DMS153 treated with DMSO at 0.1 percent for 48 hours (cell line): ENCODE data around the gene TSC2.
"Not testable (repeated sequence)": the region's sequence is repeated elsewhere in the genome, so short reads cannot be mapped to it uniquely, and the experiment has no call there.

Experiments
- DNase-seq: peaks from one replicate; lab custom pipeline; 2025; ENCODE audit not compliant: unreplicated experiment; lab: John Stamatoyannopoulos, UW

Gene TSC2

DNA sequence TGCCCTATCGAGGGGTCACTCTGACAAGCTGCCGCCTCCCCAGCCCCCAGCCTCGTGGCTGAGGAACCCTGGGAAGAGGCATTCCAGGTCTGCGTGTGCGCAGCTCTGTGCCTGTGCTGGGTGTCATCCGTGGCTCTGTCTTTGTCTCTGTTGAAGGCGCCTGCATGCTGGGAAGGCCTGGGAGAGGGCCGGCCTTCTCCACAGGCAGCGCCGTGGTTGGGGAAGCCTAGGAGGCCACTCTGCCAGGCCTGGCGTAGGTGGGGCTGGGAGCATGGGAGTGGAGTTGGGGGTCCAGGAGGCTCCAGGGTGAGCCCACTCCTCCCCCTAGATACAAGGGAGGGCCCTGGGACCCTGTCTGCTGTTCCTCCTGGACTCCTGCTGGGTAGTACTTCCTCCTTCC, 17.7 kb upstream of the TSC2 start:
- DNase-seq: no peak

DNA sequence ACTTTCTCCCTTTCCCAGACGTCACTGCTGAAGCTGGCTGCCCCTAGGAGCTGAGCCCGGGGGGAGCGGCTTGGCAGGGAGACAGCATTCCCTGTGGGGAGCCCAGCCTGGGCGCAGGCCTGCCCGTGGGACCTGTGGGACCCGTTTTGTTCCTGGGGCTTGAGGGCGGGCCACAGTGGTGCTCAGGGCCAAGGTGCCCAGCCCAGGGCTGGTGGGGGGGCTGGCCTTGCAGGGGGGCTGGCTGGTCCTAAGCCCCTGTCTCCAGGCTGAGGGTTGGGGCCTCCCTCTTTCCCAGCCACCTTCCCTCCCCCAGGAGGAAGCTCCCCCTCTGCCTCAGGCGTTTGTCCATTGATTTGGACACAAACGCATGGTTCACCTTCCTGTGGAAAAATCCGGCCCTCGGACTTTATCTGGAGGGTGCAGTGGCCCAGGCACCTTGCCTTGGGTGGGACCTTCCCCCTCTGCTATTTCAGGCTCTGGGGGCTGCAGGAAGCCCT, 16.7 kb upstream of the TSC2 start:
- no peak for DNase-seq

DNA sequence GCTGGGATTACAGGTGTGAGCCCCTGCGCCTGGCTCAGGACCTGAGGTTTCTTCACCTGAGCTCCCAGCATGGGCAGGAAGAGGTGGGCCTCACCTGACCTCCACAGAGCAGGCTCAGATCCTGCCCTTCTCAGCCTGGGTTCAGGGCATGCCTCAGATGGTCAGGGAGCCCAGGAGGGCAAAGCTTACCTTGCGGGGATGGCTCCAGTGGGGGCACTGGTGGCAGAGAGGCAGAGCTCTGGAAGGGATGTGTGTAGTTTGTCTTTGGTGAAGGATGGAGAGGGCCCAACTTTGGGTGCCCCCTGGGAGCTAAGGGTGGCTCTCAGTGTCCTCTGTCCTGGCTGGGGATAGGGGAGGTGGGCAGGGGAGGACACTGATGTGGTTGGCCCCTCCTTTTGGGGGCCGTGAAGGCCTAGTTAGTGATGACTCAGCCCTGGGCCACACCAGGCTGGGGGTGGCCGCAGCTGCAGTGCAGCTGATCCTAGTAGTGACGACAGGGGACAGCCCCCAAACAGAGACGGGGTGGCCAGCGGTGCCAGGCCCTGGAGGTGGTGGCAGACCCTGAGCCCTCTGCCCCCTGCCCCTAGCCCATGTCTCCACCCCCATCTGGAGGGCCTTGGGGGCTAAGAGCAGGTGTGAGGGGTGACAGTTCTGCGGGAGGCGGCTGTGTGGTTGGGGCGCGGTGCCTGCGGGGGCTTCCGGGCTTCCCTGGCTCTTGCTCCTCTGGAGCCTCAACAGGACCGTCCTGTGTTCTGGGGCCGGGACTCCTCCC, 15.3 kb upstream of the TSC2 start:
- no peak for DNase-seq

DNA sequence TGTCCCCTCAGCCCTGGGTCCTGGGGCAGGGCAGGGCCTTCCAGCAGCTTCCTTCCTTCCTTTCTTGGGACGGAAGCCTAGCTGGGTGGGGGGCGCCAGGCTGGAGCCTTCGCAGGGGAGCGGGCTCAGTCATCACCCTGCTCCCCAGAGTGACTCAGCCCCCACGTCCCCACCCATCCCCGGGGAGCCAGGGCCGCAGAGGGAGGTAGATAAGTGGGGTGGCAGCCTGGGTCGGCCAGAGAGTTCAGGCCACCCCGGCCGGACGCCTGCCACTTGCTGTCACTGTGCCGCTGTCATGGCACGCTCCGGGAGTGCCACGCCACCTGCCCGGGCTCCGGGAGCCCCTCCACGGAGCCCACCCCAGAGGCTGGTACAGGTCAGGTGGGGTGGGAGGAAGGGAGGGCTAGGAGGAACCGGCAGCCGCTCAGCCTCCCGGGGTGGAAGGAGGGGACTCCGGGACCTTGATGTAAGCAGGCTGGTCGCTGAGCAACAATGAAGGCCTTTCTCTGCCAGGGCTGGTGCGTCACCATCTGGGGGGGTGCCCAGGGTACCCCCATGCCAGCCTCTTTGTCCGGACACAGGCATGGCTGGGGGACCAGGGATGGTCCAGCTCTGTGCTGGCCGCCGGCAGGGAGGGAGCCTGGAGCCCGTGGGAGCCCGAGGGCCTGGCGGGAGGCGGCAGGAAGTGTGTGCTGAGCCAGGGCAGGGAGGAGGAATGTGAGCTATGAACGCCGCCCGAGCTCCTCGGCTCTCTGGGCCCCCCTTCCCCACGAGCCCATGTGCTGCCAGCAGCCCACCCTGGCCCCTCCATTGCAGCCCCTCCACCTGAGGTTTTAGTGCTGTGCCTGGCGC, 14.5 kb upstream of the TSC2 start:
- DNase-seq: no peak

DNA sequence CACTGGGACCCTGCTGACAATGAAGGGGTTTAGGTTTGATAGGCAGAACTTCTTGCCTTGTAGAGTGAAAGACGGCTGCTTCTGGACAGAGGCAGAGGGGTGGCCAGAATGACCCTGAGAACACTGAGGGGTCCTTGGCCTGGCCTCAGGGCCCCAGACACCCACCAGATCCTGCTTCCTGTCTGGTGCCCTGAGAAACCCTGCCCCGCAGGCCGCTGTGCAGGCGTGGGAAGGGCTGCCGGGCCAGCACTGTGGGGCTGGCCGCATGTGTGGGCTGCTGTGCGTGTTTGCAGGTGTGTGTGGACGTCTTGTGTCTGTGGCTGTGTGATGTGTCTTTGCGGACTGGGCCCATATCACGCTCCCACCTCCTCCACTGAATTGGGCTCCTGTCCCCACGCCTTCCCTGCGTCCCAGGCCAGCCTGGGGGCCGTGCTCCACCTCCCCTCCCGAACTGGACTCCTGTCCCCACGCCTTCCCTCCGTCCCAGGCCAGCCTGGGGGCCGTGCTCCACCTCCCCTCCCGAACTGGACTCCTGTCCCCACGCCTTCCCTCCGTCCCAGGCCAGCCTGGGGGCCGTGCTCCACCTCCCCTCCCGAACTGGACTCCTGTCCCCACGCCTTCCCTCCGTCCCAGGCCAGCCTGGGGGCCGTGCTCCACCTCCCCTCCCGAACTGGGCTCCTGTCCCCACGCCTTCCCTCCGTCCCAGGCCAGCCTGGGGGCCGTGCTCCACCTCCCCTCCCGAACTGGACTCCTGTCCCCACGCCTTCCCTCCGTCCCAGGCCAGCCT, 13.7 kb upstream of the TSC2 start:
- not testable (repeated sequence) for DNase-seq

DNA sequence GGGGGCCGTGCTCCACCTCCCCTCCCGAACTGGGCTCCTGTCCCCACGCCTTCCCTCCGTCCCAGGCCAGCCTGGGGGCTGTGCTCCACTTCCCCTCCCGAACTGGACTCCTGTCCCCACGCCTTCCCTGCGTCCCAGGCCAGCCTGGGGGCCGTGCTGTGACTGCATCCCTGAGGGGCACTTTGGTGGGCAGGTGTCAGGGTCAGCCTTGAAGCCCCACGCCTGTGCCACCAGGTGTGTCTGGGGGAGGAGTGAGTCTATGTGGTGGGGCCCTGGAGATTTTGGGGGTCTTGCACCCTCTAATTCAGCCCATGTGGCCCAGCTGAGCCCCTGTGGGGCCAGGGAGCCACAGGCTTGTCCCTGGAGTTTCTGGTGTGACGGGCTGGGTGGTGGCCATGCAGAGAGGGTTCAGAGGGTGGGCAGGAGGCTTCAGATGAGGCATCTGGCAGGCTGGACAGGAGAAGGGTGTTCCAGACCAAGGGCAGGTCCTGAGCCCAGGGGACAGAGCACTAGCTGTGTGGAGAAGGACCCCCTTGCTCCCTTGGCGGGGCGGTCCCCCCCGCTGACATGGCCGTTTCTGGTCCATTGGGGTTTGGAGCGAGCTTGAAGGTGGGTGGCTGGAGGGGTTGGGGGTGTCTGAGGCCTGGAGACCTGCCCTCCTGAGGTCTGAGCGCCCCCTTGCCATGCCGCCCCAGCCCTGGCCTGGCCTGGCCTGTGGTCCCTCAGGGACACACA, 12.9 kb upstream of the TSC2 start:
- no peak for DNase-seq

DNA sequence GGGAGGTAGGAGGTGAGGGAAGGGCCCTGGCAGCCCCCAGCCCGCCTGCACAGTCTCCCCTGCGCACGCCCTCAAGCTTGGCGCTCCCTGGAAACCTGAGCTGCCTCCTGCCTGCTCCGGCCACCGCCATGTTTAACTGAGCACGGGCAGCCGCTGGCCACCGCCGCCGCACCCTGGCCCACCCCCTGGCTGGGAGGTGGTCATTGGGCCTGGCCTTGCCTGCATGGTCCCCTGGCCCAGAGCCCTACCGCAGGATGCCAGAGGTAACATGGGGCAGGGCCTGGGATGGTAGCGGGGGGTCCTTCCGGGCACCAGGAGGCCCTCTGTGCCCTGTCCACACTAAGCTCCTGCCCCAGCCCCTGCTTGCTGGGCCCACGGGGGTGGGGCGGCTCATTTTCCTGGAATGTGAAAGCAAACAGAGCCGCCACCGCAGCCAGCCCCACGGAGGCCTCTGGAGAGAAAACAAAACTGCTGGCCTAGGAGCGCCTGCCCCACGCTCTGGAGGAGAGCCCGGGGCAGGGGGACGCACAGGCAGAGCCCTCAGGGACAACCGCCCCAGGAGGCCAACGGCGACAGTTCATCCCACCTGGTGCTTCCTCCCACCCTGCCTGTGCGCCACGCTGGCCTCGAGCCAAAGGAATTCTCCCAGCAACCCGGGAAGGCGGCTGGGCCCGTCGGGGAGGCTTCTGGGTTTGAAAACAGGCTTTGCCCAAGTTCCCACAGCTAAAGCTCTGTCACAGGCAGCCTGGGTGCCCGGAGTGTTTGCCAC, 12.2 kb upstream of the TSC2 start:
- peak; percentile 62 for DNase-seq

DNA sequence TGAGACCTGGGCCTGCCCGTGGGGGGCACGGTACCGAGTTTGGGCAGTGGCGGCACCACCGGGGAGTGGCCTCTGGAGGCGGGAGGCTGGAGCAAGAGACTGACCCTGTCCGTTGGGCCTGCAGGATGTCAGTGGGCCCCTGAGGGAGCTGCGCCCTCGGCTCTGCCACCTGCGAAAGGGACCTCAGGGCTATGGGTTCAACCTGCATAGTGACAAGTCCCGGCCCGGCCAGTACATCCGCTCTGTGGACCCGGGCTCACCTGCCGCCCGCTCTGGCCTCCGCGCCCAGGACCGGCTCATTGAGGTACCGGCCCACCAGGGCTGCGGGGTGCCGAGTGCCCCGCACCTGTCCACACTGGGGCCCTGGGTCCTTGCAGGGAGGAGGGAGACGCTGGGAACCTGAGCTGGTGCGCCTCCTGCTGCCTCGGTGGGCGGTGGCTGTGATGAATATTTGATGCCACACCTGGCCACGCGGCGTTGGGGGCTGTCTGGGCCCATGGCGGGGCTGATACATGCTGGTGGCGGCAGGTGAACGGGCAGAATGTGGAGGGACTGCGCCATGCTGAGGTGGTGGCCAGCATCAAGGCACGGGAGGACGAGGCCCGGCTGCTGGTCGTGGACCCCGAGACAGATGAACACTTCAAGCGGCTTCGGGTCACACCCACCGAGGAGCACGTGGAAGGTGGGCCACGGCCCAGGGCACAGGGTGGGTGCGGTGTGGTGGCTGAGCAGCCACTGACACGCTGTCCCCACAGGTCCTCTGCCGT, 11.4 kb upstream of the TSC2 start:
- DNase-seq: no peak

DNA sequence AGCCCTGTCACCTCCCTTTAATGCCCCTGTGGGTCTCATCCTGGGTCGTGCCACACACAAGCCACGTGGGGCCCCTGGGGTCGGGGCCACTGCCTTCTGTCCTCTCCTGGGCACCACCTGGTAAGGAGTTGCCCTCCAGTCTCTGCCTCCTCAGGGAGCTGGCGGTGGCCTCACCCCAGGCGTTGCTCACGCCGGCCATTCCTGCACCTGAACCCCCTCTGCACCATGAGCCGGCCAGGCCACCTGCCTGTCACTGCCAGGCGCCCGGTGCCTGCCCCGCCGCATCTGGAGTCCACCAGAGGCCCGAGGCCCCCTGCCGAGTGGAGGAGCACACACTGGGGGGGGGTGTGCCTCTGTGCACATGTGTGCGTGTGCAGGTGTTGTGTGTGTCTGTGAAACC, 10.7 kb upstream of the TSC2 start:
- no peak for DNase-seq

DNA sequence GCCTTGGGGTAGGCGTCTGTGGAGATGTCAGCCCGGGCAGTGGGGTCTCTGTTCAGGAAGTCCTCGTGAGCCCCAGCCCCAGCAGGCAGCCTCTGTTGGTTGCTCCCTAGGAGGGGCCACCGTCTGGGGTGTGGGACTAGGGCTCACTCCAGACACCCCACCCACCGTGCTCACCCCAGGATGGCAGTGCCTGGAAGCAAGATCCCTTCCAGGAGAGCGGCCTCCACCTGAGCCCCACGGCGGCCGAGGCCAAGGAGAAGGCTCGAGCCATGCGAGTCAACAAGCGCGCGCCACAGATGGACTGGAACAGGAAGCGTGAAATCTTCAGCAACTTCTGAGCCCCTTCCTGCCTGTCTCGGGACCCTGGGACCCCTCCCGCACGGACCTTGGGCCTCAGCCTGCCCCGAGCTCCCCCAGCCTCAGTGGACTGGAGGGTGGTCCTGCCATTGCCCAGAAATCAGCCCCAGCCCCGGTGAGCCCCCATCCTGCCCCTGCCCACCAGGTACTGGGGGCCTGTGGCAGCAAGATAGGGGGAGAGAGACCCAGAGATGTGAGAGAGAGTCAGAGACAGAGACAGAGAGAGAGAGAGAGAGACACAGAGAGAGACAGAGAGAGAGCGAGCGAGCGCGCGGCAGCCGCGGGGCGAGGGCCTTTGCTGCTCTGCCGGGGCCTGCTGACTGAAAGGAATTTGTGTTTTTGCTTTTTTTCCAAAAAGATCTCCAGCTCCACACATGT, 10.0 kb upstream of the TSC2 start:
- DNase-seq: no peak

DNA sequence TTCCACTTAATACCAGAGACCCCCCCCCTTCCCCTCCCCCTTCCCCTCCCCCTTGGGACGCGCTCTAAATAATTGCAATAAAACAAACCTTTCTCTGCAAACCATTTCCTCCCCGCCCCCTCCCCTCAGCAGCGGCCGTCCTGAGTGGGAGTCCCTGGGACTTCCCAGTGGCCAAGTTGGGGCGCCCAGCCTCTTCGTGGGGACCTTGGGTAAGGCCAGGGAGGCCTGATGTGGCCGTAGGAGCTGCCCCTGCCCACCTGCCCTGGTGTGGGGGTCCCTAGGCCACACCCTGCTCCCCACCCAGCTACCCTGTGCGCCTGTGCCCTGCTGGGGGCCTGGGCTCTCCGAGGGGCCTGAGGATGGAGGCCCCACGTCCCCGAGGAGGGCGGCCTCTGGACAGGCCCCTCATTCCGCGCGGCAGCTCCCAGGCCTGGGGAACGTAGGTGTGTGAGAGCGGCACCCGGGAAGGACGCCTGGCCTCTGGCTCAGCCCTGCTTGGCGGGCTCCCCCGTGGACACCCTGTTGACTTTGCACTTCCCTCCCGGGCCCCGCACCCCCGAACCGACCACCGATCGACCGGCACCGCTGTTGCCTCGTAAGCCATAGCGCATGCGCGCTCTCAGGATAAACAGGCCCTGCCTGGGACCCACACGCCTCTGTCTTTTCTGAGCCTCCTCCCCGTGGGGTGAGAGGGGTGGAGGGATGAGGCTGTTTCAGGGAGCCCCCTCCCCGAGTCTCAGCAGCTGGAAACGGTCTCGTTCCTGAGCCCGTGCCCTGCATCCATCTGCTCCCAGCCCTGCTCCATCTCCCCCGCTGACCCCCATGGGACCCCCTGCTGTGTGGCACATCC, 9.2 kb upstream of the TSC2 start:
- DNase-seq: no peak

DNA sequence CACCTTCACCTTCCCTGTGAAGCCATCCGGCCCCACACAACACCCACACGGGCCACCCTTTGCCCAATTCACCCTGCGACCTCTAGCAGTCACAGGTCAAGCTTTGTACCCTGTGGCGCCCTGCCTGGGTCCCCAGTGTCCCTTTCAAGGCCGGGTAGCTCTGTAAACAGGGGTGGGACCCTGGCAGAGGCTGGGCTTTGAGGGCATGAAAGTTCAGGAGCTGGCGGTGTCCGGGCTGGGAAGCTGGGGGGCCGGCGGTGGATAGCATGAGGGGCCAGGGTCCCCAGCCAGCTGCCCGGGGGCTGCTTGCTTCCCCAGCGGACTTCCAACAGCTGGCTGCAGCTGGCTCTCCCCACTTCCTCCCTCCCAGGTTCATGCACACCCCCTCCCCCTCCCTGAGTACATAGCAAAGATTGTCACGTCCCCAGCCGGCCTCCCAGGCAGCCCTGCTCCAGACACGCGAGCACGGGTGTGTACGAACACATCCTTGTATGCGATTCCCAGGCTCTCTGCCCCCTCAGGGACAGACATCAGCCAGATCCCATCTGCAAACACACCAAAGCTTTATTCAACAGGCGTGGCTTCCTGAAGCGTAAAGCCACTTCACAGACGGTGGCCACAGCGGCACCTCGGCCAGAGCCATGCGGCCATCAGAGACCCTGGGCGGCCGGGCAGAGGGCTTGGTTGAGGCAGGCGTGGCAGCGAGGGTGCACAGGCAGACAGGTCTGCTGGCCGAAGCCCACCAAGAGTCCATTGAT, 8.3 kb upstream of the TSC2 start:
- peak; percentile 55 for DNase-seq

DNA sequence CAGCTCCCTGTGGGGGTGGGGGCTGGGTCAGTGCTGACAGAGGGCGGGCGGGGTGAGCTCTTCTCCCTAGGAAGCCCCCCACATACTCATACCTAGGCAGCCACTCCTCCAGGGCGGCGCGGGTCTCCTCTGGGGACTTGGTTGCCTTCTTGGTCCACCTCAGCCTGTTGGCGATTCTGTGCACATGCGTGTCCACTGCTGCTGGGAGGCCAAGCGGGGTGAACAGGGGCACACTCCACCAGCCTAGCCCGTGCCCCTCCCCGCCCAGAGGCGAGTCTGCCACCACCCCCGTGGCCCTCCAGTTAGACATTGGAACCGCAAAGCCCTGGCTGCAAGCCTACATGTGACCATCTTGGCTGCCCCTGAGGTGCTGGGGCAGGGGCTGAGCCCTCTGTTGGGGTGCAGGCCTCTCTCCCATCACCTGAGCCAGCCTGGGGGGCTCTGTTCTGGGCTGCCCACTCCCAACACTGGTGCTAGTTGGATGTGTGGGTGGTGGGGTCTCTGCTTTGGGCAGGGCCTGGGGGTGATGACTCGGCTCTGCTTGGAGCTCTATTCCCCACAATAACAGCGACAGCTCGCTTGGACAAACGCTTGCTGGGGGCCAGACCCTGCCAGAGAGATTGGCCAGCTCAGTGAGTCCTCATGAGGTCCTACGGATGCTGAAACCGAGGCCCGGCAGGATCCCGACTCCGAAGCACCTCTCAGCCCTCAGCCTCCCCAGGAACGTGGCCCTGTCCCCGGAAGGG, 7.6 kb upstream of the TSC2 start:
- DNase-seq: no peak

DNA sequence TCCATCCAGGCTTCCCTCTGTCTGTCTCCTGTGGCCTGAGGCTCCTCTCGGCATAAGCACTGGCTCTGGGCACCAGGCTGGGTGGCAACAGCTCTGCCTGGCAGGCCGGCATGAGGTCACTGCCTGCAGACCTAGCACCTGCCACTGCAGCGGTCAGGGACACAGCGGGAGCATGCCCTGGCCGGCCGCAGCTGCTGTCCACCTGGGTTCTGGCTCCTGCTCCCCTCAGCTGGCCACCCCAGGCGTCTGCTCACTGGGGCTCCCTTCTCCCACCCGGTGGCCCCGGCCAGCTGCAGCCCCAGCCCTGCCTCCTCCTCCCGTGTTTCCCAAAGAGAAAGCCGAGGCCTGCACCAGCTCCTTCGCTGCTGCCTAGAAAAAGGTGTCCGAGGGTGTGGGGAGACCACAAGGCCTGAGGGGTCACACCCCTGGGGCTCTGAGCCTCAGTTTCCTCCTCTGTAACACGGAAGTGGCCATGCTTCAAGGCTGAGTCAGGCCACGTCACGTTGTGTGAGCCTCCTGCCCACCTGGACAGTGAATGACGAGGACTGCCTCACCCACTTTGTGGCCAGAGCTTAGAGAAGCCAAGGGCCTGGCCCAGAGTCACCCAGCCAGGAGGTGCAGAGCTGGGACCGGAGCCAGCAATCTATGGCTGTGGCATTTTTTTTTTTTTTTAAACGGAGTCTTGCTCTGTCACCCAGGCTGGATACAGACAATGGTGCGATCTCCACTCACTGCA, 6.8 kb upstream of the TSC2 start:
- DNase-seq: no peak

DNA sequence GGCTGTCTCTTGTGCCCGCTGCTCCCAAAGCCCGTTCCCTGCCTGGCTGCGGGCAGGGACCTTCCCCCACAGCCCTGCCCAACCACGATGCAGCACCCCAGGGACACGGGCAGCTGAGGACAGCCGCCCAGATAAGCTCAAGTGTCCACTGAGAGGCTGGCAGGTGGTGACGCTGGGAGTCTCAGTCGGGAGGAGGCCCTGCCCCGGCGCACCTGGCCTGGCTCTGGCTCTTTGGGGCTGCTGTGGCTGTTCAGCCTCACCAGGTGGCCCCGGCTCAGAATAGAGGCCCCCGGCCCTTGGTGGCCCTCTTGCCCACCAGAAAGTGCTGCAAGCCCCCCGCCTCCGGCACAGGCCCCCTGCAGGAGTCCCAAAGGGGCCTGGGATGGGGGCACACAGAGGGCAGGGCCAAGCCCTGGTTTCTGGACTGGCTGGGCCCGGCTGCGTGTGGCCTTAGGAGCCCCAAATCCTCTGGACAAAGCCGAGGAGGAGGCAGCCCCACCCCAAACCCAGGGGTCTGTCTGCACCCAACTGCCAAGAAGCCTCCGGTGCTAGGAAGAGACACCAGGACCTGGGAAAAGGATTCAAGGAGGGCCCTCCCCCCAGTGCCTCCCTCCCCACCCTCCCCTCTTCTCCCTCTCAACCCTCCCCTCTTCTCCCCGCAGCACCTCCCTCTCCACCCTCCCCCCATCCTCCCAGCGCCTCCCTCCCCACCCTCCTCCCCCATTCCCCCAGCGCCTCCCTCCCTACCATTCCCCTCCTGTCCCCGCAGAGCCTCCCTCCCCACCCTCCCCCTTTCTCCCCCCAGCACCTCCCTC, 5.4 kb upstream of the TSC2 start:
- DNase-seq: peak; percentile 86
